ENCODE measurements around the gene GTF3C5. TPM values are rescaled to one million over a fixed set of nuclear protein-coding genes. Genes with fewer than 3 reads are reported as not detected.
"Not testable (repeated sequence)": the region's sequence is repeated elsewhere in the genome, so short reads cannot be mapped to it uniquely, and the experiment has no call there.

GTF3C5 gene
- total RNA-seq, 2 experiments from 2014 or later = 89.1 to 90.4 TPM

GRCh38 chr9:133062569-133062968 lies 31.8 kb downstream of the GTF3C5 start:
- POLR2A ChIA-PET, CTCF ChIA-PET: not testable (repeated sequence)

GRCh38 chr9:133063159-133063499 lies 32.3 kb downstream of the GTF3C5 start:
- CTCF ChIA-PET = interaction anchor here (1.5 kb wide), 1 partner anchor 84 kb away, joined by 4 read pairs; no protein-coding TSS in a partner anchor
- POLR2A ChIA-PET = interaction anchor here (0.6 kb wide), 1 partner anchor 316 kb away, joined by 3 read pairs; no protein-coding TSS in a partner anchor

- POLR2A ChIA-PET = interaction anchor here (0.6 kb wide), 1 partner anchor 315 kb away, joined by 3 read pairs; no protein-coding TSS in a partner anchor
- CTCF ChIA-PET = interaction anchor here (1.5 kb wide), 1 partner anchor 84 kb away, joined by 4 read pairs; no protein-coding TSS in a partner anchor
Observed at GRCh38 chr9:133063500-133064231, 32.9 kb downstream of the GTF3C5 start.

- POLR2A ChIA-PET = no interaction called here
- CTCF ChIA-PET = interaction anchor here (1.5 kb wide), 1 partner anchor 83 kb away, joined by 4 read pairs; no protein-coding TSS in a partner anchor
Observed at GRCh38 chr9:133064241-133065069, 33.7 kb downstream of the GTF3C5 start.

GRCh38 chr9:133065070-133065388 lies 34.2 kb downstream of the GTF3C5 start:
- POLR2A ChIA-PET = no interaction called here
- CTCF ChIA-PET = no interaction called here

- ChIA-PET POLR2A (interaction anchor here (0.6 kb wide), 1 partner anchor 44 kb away, joined by 4 read pairs; no protein-coding TSS in a partner anchor), CTCF (no interaction called here)
Observed at GRCh38 chr9:133066181-133066983, 35.6 kb downstream of the GTF3C5 start.

- ChIA-PET POLR2A (no interaction called here), CTCF (no interaction called here)
Observed at GRCh38 chr9:133067006-133067405, 36.2 kb downstream of the GTF3C5 start.

- POLR2A ChIA-PET = no interaction called here
- CTCF ChIA-PET = no interaction called here
Observed at GRCh38 chr9:133067813-133068212, 37.0 kb downstream of the GTF3C5 start.

GRCh38 chr9:133068431-133068830 lies 37.6 kb downstream of the GTF3C5 start:
- POLR2A ChIA-PET, CTCF ChIA-PET: not testable (repeated sequence)

- POLR2A ChIA-PET, CTCF ChIA-PET: not testable (repeated sequence)
Observed at GRCh38 chr9:133070500-133070961, 39.7 kb downstream of the GTF3C5 start.

GRCh38 chr9:133070985-133071384 lies 40.2 kb downstream of the GTF3C5 start:
- POLR2A ChIA-PET, CTCF ChIA-PET: not testable (repeated sequence)

- ChIA-PET POLR2A (interaction anchor here (0.6 kb wide), 1 partner anchor 9 kb away, joined by 3 read pairs; no protein-coding TSS in a partner anchor), CTCF (no interaction called here)
Observed at GRCh38 chr9:133071484-133072150, 40.8 kb downstream of the GTF3C5 start.

GRCh38 chr9:133072210-133072609 lies 41.4 kb downstream of the GTF3C5 start:
- CTCF ChIA-PET = not testable (repeated sequence)
- POLR2A ChIA-PET = interaction anchor here (0.6 kb wide), 1 partner anchor 8 kb away, joined by 3 read pairs; no protein-coding TSS in a partner anchor

GRCh38 chr9:133073086-133074014 lies 42.6 kb downstream of the GTF3C5 start:
- ChIA-PET CTCF (no interaction called here), POLR2A (no interaction called here)

GRCh38 chr9:133074111-133074651 lies 43.4 kb downstream of the GTF3C5 start:
- ChIA-PET CTCF (interaction anchor here (2.7 kb wide), 1 partner anchor 70 kb away, joined by 8 read pairs; no protein-coding TSS in a partner anchor), POLR2A (no interaction called here)

GRCh38 chr9:133075925-133076630 lies 45.3 kb downstream of the GTF3C5 start:
- CTCF ChIA-PET = interaction anchor here (2.7 kb wide), 1 partner anchor 68 kb away, joined by 8 read pairs; no protein-coding TSS in a partner anchor
- POLR2A ChIA-PET = interaction anchor here (0.7 kb wide), 1 partner anchor 903 kb away, joined by 7 read pairs; no protein-coding TSS in a partner anchor

- CTCF ChIA-PET = interaction anchor here (2.7 kb wide), 1 partner anchor 68 kb away, joined by 8 read pairs; no protein-coding TSS in a partner anchor
- POLR2A ChIA-PET = no interaction called here
Observed at GRCh38 chr9:133076691-133077090, 45.9 kb downstream of the GTF3C5 start.

All from activated CD8-positive, alpha-beta memory T cell treated with anti-CD3 and anti-CD28 coated beads for 36 hours (primary cell).